ENCODE data around the gene MAPK8. TPM values are rescaled to one million over a fixed set of nuclear protein-coding genes. Genes with fewer than 3 reads are reported as not detected.

MAPK8 gene
- total and polyA plus RNA-seq, 9 of the 15 experiments (the other 6 are each of a cell fraction or from before 2014, with no cell fraction given): 6.4 to 159 (median 71.0) TPM

- Histone ChIP-seq H3K36me3 (ENCODE audit: control insufficient read depth, insufficient read depth, low read length) (no peaks in the 10 kb centered on the region; the same call in 2 of the 3 replicates), H3K9ac (ENCODE audit: insufficient read depth in 1 of 2, low read depth in 2 of 2, low read length in 2 of 2) (no peak overlapping the region), H3K27ac (ENCODE audit: extremely low read depth, low read depth, low read length) (peak overlapping the region; percentile 36; the same call in 1 of the 3 replicates), H3K4me2 (ENCODE audit: insufficient read depth, low read length) (no peak overlapping the region), H3K4me1 (replicated peaks in 1 of 2; ENCODE audit: control insufficient read depth in 2 of 2, insufficient read depth in 2 of 2, low read length in 2 of 2) (peaks cover 0 to 18% of the 10 kb centered on the region in 2 experiments), H3K27me3 (ENCODE audit: control insufficient read depth in 2 of 2, insufficient read depth in 2 of 2, low read length in 2 of 2) (no peaks in the 10 kb centered on the region), H3K9me3 (replicated peaks; ENCODE audit: control insufficient read depth, insufficient read depth, low read depth, low read length) (no peaks in the 10 kb centered on the region), H3K4me3 (no peak overlapping the region), H4K20me1 (replicated peaks; ENCODE audit: control insufficient read depth, insufficient read depth, low read length) (no peaks in the 10 kb centered on the region), H3K79me2 (ENCODE audit: control insufficient read depth, insufficient read depth, low read length) (peaks cover 82% of the 10 kb centered on the region), H2AFZ (ENCODE audit: low read depth, low read length) (no peak overlapping the region), H3K9me1 (ENCODE audit: control insufficient read depth, insufficient read depth, low read length) (no peaks in the 10 kb centered on the region)
- in situ Hi-C loops (cut with MboI) (loop anchor here (10.0 kb wide), 1 partner anchor 289 kb away; no protein-coding TSS in a partner anchor), intact Hi-C loops (cut with micrococcal nuclease) (no loop called here)
- CTCF ChIA-PET (ENCODE audit: low intra/inter-chr PET ratio): interaction anchor here (0.6 to 5.7 kb wide), 2 partner anchors 82 to 139 kb away, joined by 3 to 77 read pairs; no protein-coding TSS in a partner anchor
- ATAC-seq (peak; percentile 49), FAIRE-seq (no peak), DNase-seq (ENCODE audit: extremely low read depth in 1 of 4, low spot score in 3 of 4) (no peak)
- no peak for TF ChIP-seq ZNF384 (IDR thresholded peaks at IDR 0.05; ENCODE audit: low read depth, low read length)
- peak; percentile 40 for TF ChIP-seq RBM25 (IDR thresholded peaks at IDR 0.05; ENCODE audit: low read depth, low read length, severe bottlenecking)
- TF ChIP-seq FOXP4 (CRISPR knock-in tag; IDR thresholded peaks at IDR 0.05; ENCODE audit: borderline replicate concordance): no peak
- TF ChIP-seq ZFP36 (IDR thresholded peaks at IDR 0.05; ENCODE audit: low read depth, low read length, partially characterized antibody): peak; percentile 23
- TF ChIP-seq SRF (CRISPR knock-in tag; IDR thresholded peaks at IDR 0.05): peak; percentile 75 to 99; a peak in 3 of 4 replicates
- POLR2A ChIA-PET: interaction anchor here (0.9 kb wide), 1 partner anchor 16 kb away, joined by 3 read pairs; no protein-coding TSS in a partner anchor
- BruUV-seq (replicated peaks): no TSS peak
Observed at GRCh38 chr10:48366261-48366660, 59.8 kb downstream of the MAPK8 start.

Measured in K562 (cell line).